ENCODE data around the gene HOTAIR. TPM values are rescaled to one million over a fixed set of nuclear protein-coding genes. Genes with fewer than 3 reads are reported as not detected.

Gene HOTAIR
- total RNA-seq, 1 donor from 2014 or later, result 1.8 TPM

DNA sequence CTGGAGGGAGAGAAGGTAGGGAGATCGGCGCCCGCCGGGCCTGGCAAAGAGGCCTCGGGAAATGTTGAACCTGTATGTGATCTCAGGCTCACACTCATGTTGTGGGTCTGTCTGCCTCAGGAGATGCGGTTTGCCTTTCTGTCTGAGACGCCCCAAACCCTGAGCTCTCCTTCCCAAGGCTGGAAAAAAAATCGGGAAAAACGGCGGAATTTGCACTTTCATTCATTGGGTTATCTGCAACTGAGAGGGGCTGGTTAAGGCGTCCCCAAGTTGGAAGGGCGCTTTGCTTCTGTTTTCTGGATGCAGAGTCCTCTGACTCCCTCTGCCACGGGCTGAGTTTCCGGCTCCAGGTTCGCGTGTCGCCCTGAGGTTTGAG is 20.2 kb upstream of the HOTAIR start:
- peaks cover 100% of the 10 kb centered on the region for H3K27me3 Mint-ChIP-seq (ENCODE audit: low read depth)
- no peaks in the 10 kb centered on the region for H3K9me3 Mint-ChIP-seq
- H3K4me1 Mint-ChIP-seq, result peaks cover 22% of the 10 kb centered on the region
- H3K4me3 Mint-ChIP-seq, result peak overlapping the region; percentile 56
- H3K36me3 Mint-ChIP-seq, result no peaks in the 10 kb centered on the region
- H3K27ac Mint-ChIP-seq, result no peak overlapping the region
- no peak for DNase-seq (ENCODE audit: low spot score in 2 of 2, unreplicated experiment in 2 of 2)
- TF ChIP-seq, protein P1, sequence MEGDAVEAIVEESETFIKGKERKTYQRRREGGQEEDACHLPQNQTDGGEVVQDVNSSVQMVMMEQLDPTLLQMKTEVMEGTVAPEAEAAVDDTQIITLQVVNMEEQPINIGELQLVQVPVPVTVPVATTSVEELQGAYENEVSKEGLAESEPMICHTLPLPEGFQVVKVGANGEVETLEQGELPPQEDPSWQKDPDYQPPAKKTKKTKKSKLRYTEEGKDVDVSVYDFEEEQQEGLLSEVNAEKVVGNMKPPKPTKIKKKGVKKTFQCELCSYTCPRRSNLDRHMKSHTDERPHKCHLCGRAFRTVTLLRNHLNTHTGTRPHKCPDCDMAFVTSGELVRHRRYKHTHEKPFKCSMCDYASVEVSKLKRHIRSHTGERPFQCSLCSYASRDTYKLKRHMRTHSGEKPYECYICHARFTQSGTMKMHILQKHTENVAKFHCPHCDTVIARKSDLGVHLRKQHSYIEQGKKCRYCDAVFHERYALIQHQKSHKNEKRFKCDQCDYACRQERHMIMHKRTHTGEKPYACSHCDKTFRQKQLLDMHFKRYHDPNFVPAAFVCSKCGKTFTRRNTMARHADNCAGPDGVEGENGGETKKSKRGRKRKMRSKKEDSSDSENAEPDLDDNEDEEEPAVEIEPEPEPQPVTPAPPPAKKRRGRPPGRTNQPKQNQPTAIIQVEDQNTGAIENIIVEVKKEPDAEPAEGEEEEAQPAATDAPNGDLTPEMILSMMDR (IDR thresholded peaks at IDR 0.05; ENCODE audit: unreplicated experiment), result no peak

DNA sequence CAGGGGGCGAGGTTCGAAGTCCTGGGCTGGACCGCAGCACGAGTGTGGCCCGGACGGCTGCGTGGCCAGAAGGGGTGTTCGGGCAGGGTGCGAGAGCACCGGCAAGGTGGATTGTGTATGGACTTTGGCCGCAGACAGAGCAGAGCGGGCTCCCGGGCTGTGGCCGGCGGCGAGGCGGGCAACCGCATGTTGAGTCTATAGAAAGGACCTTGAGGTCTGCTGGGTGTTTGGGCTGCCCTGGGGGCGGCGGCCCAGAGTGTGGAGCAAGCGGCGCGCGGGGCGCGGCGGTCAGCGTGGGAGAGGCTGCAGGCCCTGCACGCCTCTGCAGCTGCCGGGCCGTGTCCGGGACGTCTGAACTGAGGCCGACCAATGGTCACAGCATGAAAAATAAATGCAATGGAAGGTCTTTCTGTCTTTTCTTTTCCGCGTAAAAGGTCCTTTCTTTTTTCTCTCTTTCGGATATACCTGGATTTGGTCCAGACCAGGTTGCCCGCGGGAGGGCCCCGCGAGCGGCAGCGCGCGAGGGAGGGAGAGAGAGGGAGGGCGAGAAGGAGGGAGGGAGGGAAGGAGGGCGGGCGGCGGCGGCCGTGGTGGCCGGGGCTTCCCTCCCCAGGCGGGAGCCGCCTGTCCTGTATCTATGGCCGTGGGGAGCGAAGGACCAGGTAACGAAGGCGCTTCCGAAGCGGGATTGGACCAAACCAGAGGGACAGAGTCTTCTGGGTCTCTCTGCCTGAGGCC is 19.7 kb upstream of the HOTAIR start:
- peak overlapping the region; percentile 57 for H3K4me3 Mint-ChIP-seq
- DNase-seq (ENCODE audit: low spot score in 2 of 2, unreplicated experiment in 2 of 2), result no peak
- no peaks in the 10 kb centered on the region for H3K9me3 Mint-ChIP-seq
- H3K36me3 Mint-ChIP-seq, result no peaks in the 10 kb centered on the region
- no peak overlapping the region for H3K27ac Mint-ChIP-seq
- TF ChIP-seq, protein P1 (IDR thresholded peaks at IDR 0.05; ENCODE audit: unreplicated experiment), result no peak
- peaks cover 100% of the 10 kb centered on the region for H3K27me3 Mint-ChIP-seq (ENCODE audit: low read depth)
- H3K4me1 Mint-ChIP-seq, result peaks cover 22% of the 10 kb centered on the region

DNA sequence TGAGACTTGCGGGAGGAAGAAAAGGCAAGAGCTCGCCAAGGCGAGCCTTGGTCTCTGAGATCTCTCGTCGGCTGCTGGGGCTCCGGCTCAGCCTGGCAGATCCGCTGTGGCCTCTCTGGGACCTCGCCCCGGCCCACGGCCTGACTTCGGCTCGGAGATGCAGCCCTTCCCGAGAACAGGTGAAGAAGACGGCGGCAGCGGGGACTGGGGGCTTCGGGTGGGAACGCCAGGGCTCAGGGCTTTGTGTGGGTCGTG is 19.2 kb upstream of the HOTAIR start:
- H3K9me3 Mint-ChIP-seq, result no peaks in the 10 kb centered on the region
- H3K27ac Mint-ChIP-seq, result no peak overlapping the region
- no peaks in the 10 kb centered on the region for H3K36me3 Mint-ChIP-seq
- H3K27me3 Mint-ChIP-seq (ENCODE audit: low read depth), result peaks cover 100% of the 10 kb centered on the region
- H3K4me1 Mint-ChIP-seq, result peaks cover 26% of the 10 kb centered on the region
- TF ChIP-seq, protein P1 (IDR thresholded peaks at IDR 0.05; ENCODE audit: unreplicated experiment), result no peak
- peak overlapping the region; percentile 57 for H3K4me3 Mint-ChIP-seq
- no peak for DNase-seq (ENCODE audit: low spot score in 2 of 2, unreplicated experiment in 2 of 2)

DNA sequence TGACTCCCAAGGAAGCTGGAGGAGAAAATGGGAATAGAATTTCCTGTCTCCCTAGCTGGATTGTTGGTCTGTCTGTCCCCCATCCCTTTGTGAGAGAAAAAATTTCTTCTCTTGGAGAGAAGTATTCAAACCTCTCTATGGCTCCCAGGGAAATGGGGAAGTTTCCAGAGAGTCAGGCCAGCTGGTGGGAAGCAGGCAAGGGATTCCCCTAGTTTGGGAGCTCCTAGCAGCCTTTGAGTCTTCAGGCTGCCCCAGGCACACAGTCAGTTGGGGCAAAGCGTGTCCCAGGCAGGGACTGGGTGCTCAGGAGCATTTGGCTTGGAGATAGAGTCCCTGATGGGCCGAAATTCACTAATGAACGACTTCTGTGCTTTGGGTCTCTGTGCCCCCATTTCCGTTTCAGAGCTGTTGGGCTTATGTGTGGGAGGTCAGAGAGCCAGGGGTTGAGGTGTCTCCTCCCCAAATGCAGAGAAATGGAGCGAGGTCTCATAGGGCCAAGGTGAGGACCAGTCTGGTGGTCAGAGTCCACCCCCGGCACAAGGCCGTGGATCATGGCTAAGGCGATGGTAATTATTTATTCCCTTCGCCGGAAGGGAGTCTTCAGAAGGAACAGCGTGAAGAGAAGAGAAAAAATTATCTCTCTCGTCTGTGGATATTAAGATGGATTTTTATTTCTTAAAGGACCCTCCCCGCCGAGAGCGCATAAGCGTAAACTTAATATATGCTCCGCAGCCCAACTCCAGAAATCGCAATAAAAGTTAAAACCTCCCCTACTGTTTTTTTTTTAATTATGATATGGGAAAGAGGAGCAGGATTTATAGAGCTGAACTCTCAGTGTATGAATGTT is 18.6 kb upstream of the HOTAIR start:
- DNase-seq (ENCODE audit: low spot score in 2 of 2, unreplicated experiment in 2 of 2), result no peak
- Mint-ChIP-seq H3K9me3 (no peaks in the 10 kb centered on the region), H3K27ac (no peak overlapping the region), H3K27me3 (ENCODE audit: low read depth) (peaks cover 100% of the 10 kb centered on the region), H3K4me3 (peak overlapping the region; percentile 57), H3K4me1 (peaks cover 27% of the 10 kb centered on the region), H3K36me3 (no peaks in the 10 kb centered on the region)
- TF ChIP-seq, protein P1 (IDR thresholded peaks at IDR 0.05; ENCODE audit: unreplicated experiment), result no peak

DNA sequence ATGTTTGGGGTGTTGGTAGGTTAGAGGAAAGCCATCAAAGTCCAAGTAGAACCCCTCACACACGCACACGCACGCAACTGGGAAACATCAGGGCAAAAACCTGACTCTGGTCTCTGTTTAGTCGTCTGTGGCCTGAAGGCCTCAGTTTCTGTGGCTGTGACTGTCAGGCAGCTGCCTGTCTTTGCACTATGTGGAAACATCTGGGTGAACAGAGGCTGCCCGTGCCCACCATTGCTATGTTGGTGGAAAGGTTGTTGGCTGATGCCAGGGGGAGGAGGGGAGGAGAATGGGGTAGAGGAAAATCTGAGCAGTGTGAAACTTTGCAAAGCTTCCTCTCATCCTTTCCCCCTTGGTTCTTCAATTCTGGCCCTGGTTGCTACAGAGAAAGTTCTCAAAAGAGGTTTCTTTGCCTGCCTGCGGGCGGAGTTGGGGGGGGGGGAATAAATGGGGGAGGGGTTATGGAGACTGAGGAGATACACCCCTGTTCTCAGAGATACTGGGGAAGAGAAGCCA is 17.7 kb upstream of the HOTAIR start:
- Mint-ChIP-seq H3K27me3 (ENCODE audit: low read depth) (peaks cover 100% of the 10 kb centered on the region), H3K4me3 (no peak overlapping the region), H3K36me3 (no peaks in the 10 kb centered on the region), H3K4me1 (peaks cover 27% of the 10 kb centered on the region), H3K9me3 (no peaks in the 10 kb centered on the region), H3K27ac (no peak overlapping the region)
- TF ChIP-seq, protein P1 (IDR thresholded peaks at IDR 0.05; ENCODE audit: unreplicated experiment), result no peak
- DNase-seq (ENCODE audit: low spot score in 2 of 2, unreplicated experiment in 2 of 2), result no peak

Measured in mesothelial cell of epicardium (in vitro differentiated cells).